Measurements from ENCODE around the gene GEMIN5. TPM values are rescaled to one million over a fixed set of nuclear protein-coding genes. Genes with fewer than 3 reads are reported as not detected.

GEMIN5 gene
- total RNA-seq, 2 donors from 2014 or later: 6.5 to 12.1 TPM

GRCh38 chr5:154851351-154851750 is 86.7 kb downstream of the GEMIN5 start:
- DNase-seq: no peak
- H3K9ac ChIP-seq (ENCODE audit: low read depth in 2 of 2, low read length in 2 of 2): no peak overlapping the region
- no peaks in the 10 kb centered on the region for H3K27me3 ChIP-seq
- no peaks in the 10 kb centered on the region for H3K9me3 ChIP-seq
- TF ChIP-seq CTCF (IDR thresholded peaks at IDR 0.05): no peak
- H3K27ac ChIP-seq: peak overlapping the region; percentile 42
- H3K4me3 ChIP-seq: no peak overlapping the region
- no peaks in the 10 kb centered on the region for H3K4me1 ChIP-seq
- intact Hi-C loops (cut with DNase I): no loop called here
- no peaks in the 10 kb centered on the region for H3K36me3 ChIP-seq

DNA sequence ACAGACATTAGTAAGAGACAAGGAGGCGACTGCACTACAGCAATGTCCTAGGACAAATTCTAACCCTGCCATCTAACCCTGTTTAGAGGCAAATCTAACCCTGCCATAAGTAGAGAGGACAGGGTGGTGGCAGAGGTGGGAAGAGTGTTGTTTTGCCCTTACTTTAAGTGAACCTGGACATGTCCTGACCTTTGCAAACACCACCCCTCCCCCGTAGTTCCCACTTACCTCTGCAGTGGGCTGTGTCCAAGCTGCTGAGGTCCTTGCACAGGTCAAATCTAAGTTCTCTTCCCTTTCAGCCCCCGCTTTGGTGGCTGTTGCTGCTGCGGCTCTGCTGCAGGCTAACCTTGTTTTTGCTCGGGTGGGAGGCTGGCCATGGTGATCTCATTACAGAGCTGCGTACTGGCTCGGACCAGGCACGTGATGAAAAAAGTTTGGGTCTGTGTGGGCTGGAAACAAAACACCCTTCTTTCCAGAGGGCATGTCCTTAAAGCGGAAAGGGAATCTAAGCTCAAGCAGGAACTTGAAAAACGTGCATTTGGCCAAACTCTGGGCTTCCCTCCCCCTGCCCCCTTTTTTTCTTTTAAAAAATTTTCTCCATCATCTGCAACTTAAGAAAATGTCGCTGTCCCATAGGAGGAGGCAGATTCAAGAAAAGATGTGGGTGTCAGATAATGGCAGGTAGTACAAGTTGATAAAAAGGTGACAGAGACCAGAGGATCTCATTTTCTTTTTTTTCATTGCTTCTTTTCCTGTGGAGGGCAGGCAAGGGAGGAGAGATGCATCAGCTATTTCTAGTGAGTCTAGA is 87.6 kb downstream of the GEMIN5 start, which contains the start of gene FAXDC2:
Gene FAXDC2, minus strand, starts transcription at position 349 of the 808 bp plus-strand sequence. CDS start 12,425 bp downstream, outside the sequence.
- no peaks in the 10 kb centered on the region for H3K4me1 ChIP-seq
- H3K9me3 ChIP-seq: no peaks in the 10 kb centered on the region
- DNase-seq: peak; percentile 60
- no peak for TF ChIP-seq CTCF (IDR thresholded peaks at IDR 0.05)
- no peaks in the 10 kb centered on the region for H3K27me3 ChIP-seq
- H3K27ac ChIP-seq: peak within 1 kb of the TSS; percentile 42
- H3K36me3 ChIP-seq: no peaks in the 10 kb centered on the region
- peak within 1 kb of the TSS; percentile 32 for H3K4me3 ChIP-seq
- intact Hi-C loops (cut with DNase I): no loop called here
- H3K9ac ChIP-seq (ENCODE audit: low read depth in 2 of 2, low read length in 2 of 2): peak within 1 kb of the TSS; percentile 52 to 79

GRCh38 chr5:154849791-154850201 is 88.2 kb downstream of the GEMIN5 start:
- intact Hi-C loops (cut with DNase I): no loop called here
- no peak for TF ChIP-seq CTCF (IDR thresholded peaks at IDR 0.05)
- Histone ChIP-seq H3K4me3 (peak overlapping the region; percentile 32), H3K27me3 (no peaks in the 10 kb centered on the region), H3K27ac (peak overlapping the region; percentile 42), H3K4me1 (no peaks in the 10 kb centered on the region), H3K9me3 (no peaks in the 10 kb centered on the region), H3K9ac (ENCODE audit: low read depth in 2 of 2, low read length in 2 of 2) (peak overlapping the region; percentile 52 to 79), H3K36me3 (no peaks in the 10 kb centered on the region)
- no peak for DNase-seq

DNA sequence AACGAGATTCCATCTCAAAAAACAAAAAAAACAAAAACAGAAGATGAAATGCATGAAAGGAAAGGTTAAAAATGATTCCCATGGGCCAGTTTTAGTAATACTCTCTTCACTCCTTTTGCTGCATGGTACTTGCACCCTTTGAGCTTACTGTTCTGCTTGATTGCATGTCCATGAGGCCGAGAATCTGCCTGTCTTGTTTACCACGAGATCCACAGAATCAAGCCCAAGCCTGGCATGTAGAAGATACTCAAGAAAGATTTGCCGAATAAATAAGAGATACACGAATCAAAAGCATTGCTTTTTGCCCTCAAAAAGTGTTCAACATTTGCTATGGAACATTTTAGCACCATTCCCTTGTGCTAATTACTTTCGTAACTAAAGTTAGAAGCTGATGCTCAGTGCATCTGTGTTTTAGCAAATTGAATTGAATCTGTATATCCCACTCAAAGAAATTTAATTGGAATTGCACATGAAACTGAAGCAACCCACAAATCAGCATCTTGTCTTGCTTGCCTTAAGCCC is 88.7 kb downstream of the GEMIN5 start:
- Histone ChIP-seq H3K9me3 (no peaks in the 10 kb centered on the region), H3K27me3 (no peaks in the 10 kb centered on the region), H3K9ac (ENCODE audit: low read depth in 2 of 2, low read length in 2 of 2) (no peak overlapping the region), H3K27ac (no peak overlapping the region), H3K36me3 (no peaks in the 10 kb centered on the region), H3K4me1 (no peaks in the 10 kb centered on the region), H3K4me3 (no peak overlapping the region)
- intact Hi-C loops (cut with DNase I): no loop called here
- DNase-seq: no peak
- no peak for TF ChIP-seq CTCF (IDR thresholded peaks at IDR 0.05)

- intact Hi-C loops (cut with DNase I): no loop called here
- TF ChIP-seq CTCF (IDR thresholded peaks at IDR 0.05): no peak
- no peaks in the 10 kb centered on the region for H3K27me3 ChIP-seq
- no peak overlapping the region for H3K27ac ChIP-seq
- H3K4me1 ChIP-seq: no peaks in the 10 kb centered on the region
- H3K9ac ChIP-seq (ENCODE audit: low read depth in 2 of 2, low read length in 2 of 2): no peak overlapping the region
- no peaks in the 10 kb centered on the region for H3K9me3 ChIP-seq
- no peaks in the 10 kb centered on the region for H3K36me3 ChIP-seq
- DNase-seq: no peak
- no peak overlapping the region for H3K4me3 ChIP-seq
Observed at GRCh38 chr5:154844809-154845208, 93.2 kb downstream of the GEMIN5 start.

Data from colonic mucosa (tissue), 4 donors.